Lung (tissue), 12 donors: ENCODE data around the gene L3MBTL3. TPM values are rescaled to one million over a fixed set of nuclear protein-coding genes. Genes with fewer than 3 reads are reported as not detected.

Source experiments
- ATAC-seq: fragments of 200-7000 bp; cut with Tn5 transposase; one replicate; pipeline ENCODE4 v1.9.1; 2020; ENCODE audit warnings: moderate number of reproducible peaks; ENCODE audit not compliant: insufficient read depth, low FRiP score
- DNase-seq, 3 donors: peaks; one replicate each; pipeline ENCODE4 v3.0.0-alpha.2; 2013 to 2017
- H3K27ac ChIP-seq, 2 donors: one replicate each; pipeline ENCODE4 v1.5.1; 2013; ENCODE audit warnings: mild to moderate bottlenecking in 2 of 2, moderate library complexity in 2 of 2, control low read depth in 1 of 2, inconsistent platforms in 1 of 2, low read depth in 1 of 2, low read length in 1 of 2
- H3K27me3 ChIP-seq, 3 donors: one replicate each; pipeline ENCODE4 v1.5.1; 2013; ENCODE audit warnings: low read length in 2 of 3; ENCODE audit not compliant: control insufficient read depth in 3 of 3, insufficient read depth in 3 of 3
- H3K36me3 ChIP-seq, 4 donors: one replicate each; pipeline ENCODE4 v1.5.1; 2013; ENCODE audit warnings: low read length in 4 of 4, mild to moderate bottlenecking in 1 of 4, moderate library complexity in 1 of 4; ENCODE audit not compliant: control insufficient read depth in 4 of 4, insufficient read depth in 4 of 4
- H3K4me1 ChIP-seq, 5 donors: one replicate each; pipeline ENCODE4 v1.5.1; 2013; ENCODE audit warnings: low read length in 5 of 5, mild to moderate bottlenecking in 2 of 5, moderate library complexity in 1 of 5; ENCODE audit not compliant: control insufficient read depth in 5 of 5, insufficient read depth in 5 of 5
- H3K4me3 ChIP-seq: one replicate; pipeline ENCODE4 v1.5.1; 2013; ENCODE audit warnings: mild to moderate bottlenecking, control low read depth, moderate library complexity
- H3K9ac ChIP-seq, 2 donors: one replicate each; pipeline ENCODE4 v1.5.1; 2013; ENCODE audit warnings: low read length in 2 of 2, control low read depth in 1 of 2; ENCODE audit not compliant: insufficient read depth in 1 of 2
- H3K9me3 ChIP-seq, 4 donors: one replicate each; pipeline ENCODE4 v1.5.1; 2013; ENCODE audit warnings: low read length in 3 of 4, mild to moderate bottlenecking in 1 of 4, moderate library complexity in 1 of 4; ENCODE audit not compliant: control insufficient read depth in 4 of 4, insufficient read depth in 3 of 4
- WGBS, 2 donors: extraction: QIAGEN DNeasy Blood & Tissue Kit; methylation state at CpG; one replicate each; pipeline ENCODE4 v1.1.7; 2013; 5-methylcytosine and 5-hydroxymethylcytosine counted together
- polyA plus RNA-seq, 2 donors: library from polyadenylated mRNA; stranded (reverse); fragments of 200-250 nt; gene quantifications; one replicate each; pipeline ENCODE4 v1.2.1, GENCODE V29; 2013
- total RNA-seq, 2 donors: library from RNA; depleted of rRNA in 1 of 2; stranded (reverse); fragments of >200 nt in 1 of 2; gene quantifications; one replicate each; pipeline ENCODE4 v1.2.1, GENCODE V29; 2014 to 2021
- TF ChIP-seq, protein P1 (sequence below): IDR thresholded peaks from 2 replicates; pipeline ENCODE4 v1.5.1; 2012; ENCODE audit warnings: mild to moderate bottlenecking; ENCODE audit errors: control extremely low read depth, extremely low read depth
- donor health status: control.
- donor health status: control.
- donor health status: Bipolar disorder and iron deficiency.
- donor health status: healthy.
- donor health status: DM: yes; HTN: yes; CAD: no.

The L3MBTL3 gene
- total and polyA plus RNA-seq, 4 donors = 2.0 to 15.9 (median 3.7) TPM

DNA sequence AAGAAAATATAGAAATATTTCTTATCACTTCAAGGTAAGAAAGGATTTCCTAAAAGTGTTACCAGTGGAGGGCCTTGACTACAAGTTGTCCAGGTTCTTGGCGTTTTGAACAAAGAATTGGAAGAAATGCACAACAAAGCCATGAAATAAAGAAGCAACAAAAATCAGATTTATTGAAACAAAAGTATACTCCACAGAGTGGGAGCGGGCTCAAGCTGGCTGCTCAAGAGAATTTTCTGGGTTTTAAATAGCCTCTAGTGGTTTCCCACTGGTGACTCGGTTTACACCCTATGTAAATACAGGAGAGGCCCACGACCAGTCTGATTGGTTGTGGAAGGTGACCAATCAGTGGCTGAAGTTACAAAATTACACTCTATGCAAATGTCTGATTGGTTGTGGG is 140.2 kb downstream of the L3MBTL3 start:
- DNase-seq (no peak), ATAC-seq (no peak)
- Histone ChIP-seq H3K27ac (no peak overlapping the region), H3K27me3 (no peaks in the 10 kb centered on the region), H3K9ac (no peak overlapping the region), H3K9me3 (peaks cover 0 to 5% (median under 1%) of the 10 kb centered on the region in 4 donors), H3K36me3 (no peaks in the 10 kb centered on the region), H3K4me3 (no peak overlapping the region), H3K4me1 (peaks cover 0 to 28% (median 0%) of the 10 kb centered on the region in 5 donors)
- TF ChIP-seq, protein P1, sequence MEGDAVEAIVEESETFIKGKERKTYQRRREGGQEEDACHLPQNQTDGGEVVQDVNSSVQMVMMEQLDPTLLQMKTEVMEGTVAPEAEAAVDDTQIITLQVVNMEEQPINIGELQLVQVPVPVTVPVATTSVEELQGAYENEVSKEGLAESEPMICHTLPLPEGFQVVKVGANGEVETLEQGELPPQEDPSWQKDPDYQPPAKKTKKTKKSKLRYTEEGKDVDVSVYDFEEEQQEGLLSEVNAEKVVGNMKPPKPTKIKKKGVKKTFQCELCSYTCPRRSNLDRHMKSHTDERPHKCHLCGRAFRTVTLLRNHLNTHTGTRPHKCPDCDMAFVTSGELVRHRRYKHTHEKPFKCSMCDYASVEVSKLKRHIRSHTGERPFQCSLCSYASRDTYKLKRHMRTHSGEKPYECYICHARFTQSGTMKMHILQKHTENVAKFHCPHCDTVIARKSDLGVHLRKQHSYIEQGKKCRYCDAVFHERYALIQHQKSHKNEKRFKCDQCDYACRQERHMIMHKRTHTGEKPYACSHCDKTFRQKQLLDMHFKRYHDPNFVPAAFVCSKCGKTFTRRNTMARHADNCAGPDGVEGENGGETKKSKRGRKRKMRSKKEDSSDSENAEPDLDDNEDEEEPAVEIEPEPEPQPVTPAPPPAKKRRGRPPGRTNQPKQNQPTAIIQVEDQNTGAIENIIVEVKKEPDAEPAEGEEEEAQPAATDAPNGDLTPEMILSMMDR = no peak
- whole genome bisulfite sequencing, 2 donors = 92 to 94% methylated on average over 4 of the region's 4 CpGs

GRCh38 chr6:130159956-130160355 is 141.6 kb downstream of the L3MBTL3 start:
- Histone ChIP-seq H3K4me1 (peaks cover 0 to 28% (median 0%) of the 10 kb centered on the region in 5 donors), H3K27me3 (no peaks in the 10 kb centered on the region)

GRCh38 chr6:130161683-130162404 is 143.5 kb downstream of the L3MBTL3 start:
- Histone ChIP-seq H3K36me3 (no peaks in the 10 kb centered on the region), H3K27me3 (no peaks in the 10 kb centered on the region), H3K27ac (no peak overlapping the region), H3K4me1 (peaks cover 0 to 28% (median 0%) of the 10 kb centered on the region in 5 donors), H3K9ac (no peak overlapping the region), H3K9me3 (peaks cover 0 to 5% (median under 1%) of the 10 kb centered on the region in 4 donors), H3K4me3 (no peak overlapping the region)
- DNase-seq = peak; percentile 74 to 97 (median 95)
- 56 to 59% methylated on average over 6 of the region's 6 CpGs for WGBS, 2 donors
- TF ChIP-seq, protein P1 = no peak
- ATAC-seq = no peak

More at GRCh38 chr6:130159956-130160355, 141.6 kb downstream of the L3MBTL3 start:
- ATAC-seq (no peak), DNase-seq (peak in 2 of 3 donors; percentile 87 to 91)
- Histone ChIP-seq H3K36me3 (no peaks in the 10 kb centered on the region), H3K9ac (no peak overlapping the region), H3K27ac (no peak overlapping the region), H3K4me3 (no peak overlapping the region), H3K9me3 (peaks cover 0 to 5% (median under 1%) of the 10 kb centered on the region in 4 donors)
- 52 to 57% methylated on average over 3 of the region's 3 CpGs for WGBS, 2 donors
- TF ChIP-seq, protein P1 = no peak
